Neural cell (in vitro differentiated cells): Measurements from ENCODE around the gene MAP3K20. TPM values are rescaled to one million over a fixed set of nuclear protein-coding genes. Genes with fewer than 3 reads are reported as not detected.
"Not testable (repeated sequence)": the region's sequence is repeated elsewhere in the genome, so short reads cannot be mapped to it uniquely, and the experiment has no call there.

Source experiments
- H2AFZ ChIP-seq: fragments of 200-600, 300-800 bp; sonication (generic), shearing (Covaris generic); 2 replicates; pipeline ENCODE4 v1.6.0; 2014; ENCODE audit warnings: low read depth, mild to moderate bottlenecking, antibody characterized with exemption, low read length, moderate library complexity
- H3F3A ChIP-seq: fragments of 200-600 bp; shearing (Covaris generic); 2 replicates; pipeline ENCODE4 v1.6.1; 2016; ENCODE audit warnings: mild to moderate bottlenecking, moderate library complexity, mixed read lengths, antibody characterized with exemption, low read length; ENCODE audit not compliant: insufficient read depth, poor library complexity, severe bottlenecking
- H3K27ac ChIP-seq: fragments of 200-600, 300-800 bp; sonication (generic), shearing (Covaris generic); 2 replicates; pipeline ENCODE4 v1.5.1; 2014; ENCODE audit warnings: mild to moderate bottlenecking, low read length, moderate library complexity
- H3K27me3 ChIP-seq: fragments of 300-800, 200-600 bp; sonication (generic), shearing (Covaris generic); 2 replicates; pipeline ENCODE4 v1.6.0; 2014; ENCODE audit warnings: mild to moderate bottlenecking, low read depth, low read length, moderate library complexity; ENCODE audit not compliant: insufficient read depth
- H3K36me3 ChIP-seq: fragments of 300-800, 200-600 bp; sonication (generic), shearing (Covaris generic); 2 replicates; pipeline ENCODE4 v1.5.1; 2014; ENCODE audit warnings: mild to moderate bottlenecking, antibody characterized with exemption, low read length, moderate library complexity; ENCODE audit not compliant: insufficient read depth
- H3K4me2 ChIP-seq: fragments of 300-800, 200-600 bp; sonication (generic), shearing (Covaris generic); 2 replicates; pipeline ENCODE4 v1.6.0; 2014; ENCODE audit warnings: mild to moderate bottlenecking, low read length
- H3K4me3 ChIP-seq: fragments of 300-800, 200-600 bp; sonication (generic), shearing (Covaris generic); 2 replicates; pipeline ENCODE4 v1.5.1; 2014; ENCODE audit warnings: mild to moderate bottlenecking, low read length, moderate library complexity
- H3K79me2 ChIP-seq: fragments of 200-600 bp; shearing (Covaris generic); replicated peaks from 2 replicates; pipeline ENCODE4 v1.6.0; 2014; ENCODE audit warnings: mild to moderate bottlenecking, low read length, moderate library complexity; ENCODE audit not compliant: insufficient read depth
- H3K9ac ChIP-seq: fragments of 300-800, 200-600 bp; sonication (generic), shearing (Covaris generic); 2 replicates; pipeline ENCODE4 v1.6.1; 2016; ENCODE audit warnings: mild to moderate bottlenecking, low read length, mixed read lengths
- H3K9me2 ChIP-seq: fragments of 200-600 bp; shearing (Covaris generic); 2 replicates; pipeline ENCODE4 v1.6.1; 2016; ENCODE audit warnings: mild to moderate bottlenecking, low read length, mixed read lengths; ENCODE audit not compliant: insufficient read depth
- H3K9me3 ChIP-seq: fragments of 200-600, 300-800 bp; sonication (generic), shearing (Covaris generic); 2 replicates; pipeline ENCODE4 v1.6.1; 2016; ENCODE audit warnings: mild to moderate bottlenecking, mixed run types, low read length, moderate library complexity, mixed read lengths
- H4K20me1 ChIP-seq: fragments of 200-600 bp; shearing (Covaris generic); 2 replicates; pipeline ENCODE4 v1.6.1; 2016; ENCODE audit warnings: mild to moderate bottlenecking, mixed run types; ENCODE audit not compliant: insufficient read depth
- CTCF ChIP-seq: fragments of 450-650 bp; IDR thresholded peaks from 2 replicates; pipeline ENCODE4 v1.5.1; 2014; ENCODE audit warnings: antibody characterized with exemption, mild to moderate bottlenecking, moderate library complexity; ENCODE audit not compliant: poor library complexity, severe bottlenecking
- EP300 ChIP-seq: fragments of 450-650 bp; conservative IDR thresholded peaks from 2 replicates; pipeline ENCODE4 v1.6.1; 2014; ENCODE audit warnings: antibody characterized with exemption, mild to moderate bottlenecking, moderate library complexity; ENCODE audit not compliant: poor library complexity, severe bottlenecking
- EZH2 ChIP-seq: fragments of 200-600, 300-800 bp; shearing (Covaris generic), sonication (generic); IDR thresholded peaks from 2 replicates; pipeline ENCODE4 v1.6.1; 2014; ENCODE audit warnings: antibody characterized with exemption, low read length, borderline replicate concordance, mild to moderate bottlenecking; ENCODE audit not compliant: insufficient read depth, poor library complexity, severe bottlenecking
- MXI1 ChIP-seq: fragments of 450-650 bp; conservative IDR thresholded peaks from 2 replicates; pipeline ENCODE4 v1.6.1; 2014; ENCODE audit warnings: antibody characterized with exemption, mild to moderate bottlenecking; ENCODE audit not compliant: poor library complexity, severe bottlenecking
- POLR2AphosphoS5 ChIP-seq: IDR thresholded peaks from 2 replicates; pipeline ENCODE4 v1.6.1; 2012
- RAD21 ChIP-seq: fragments of 450-650 bp; conservative IDR thresholded peaks from 2 replicates; pipeline ENCODE4 v1.6.1; 2014; ENCODE audit warnings: antibody characterized with exemption, mild to moderate bottlenecking, moderate library complexity
- REST ChIP-seq: IDR thresholded peaks from 2 replicates; pipeline ENCODE4 v1.6.1; 2012; ENCODE audit warnings: borderline replicate concordance
- SMC3 ChIP-seq: fragments of 450-650 bp; conservative IDR thresholded peaks from 2 replicates; pipeline ENCODE4 v1.6.1; 2014; ENCODE audit warnings: antibody characterized with exemption, mild to moderate bottlenecking, moderate library complexity; ENCODE audit not compliant: poor library complexity
- TAF1 ChIP-seq: IDR thresholded peaks from 2 replicates; pipeline ENCODE4 v1.6.1; 2012; ENCODE audit warnings: low read depth
- polyA plus RNA-seq: library from polyadenylated mRNA; depleted of rRNA; stranded (reverse); fragments of >200 nt; gene quantifications from 2 replicates; pipeline ENCODE4 v1.2.3, GENCODE V29; 2014

MAP3K20 gene
- polyA plus RNA-seq, 1 donor from 2014 or later, result 0.48 TPM

GRCh38 chr2:173204316-173204715 is 128.7 kb downstream of the MAP3K20 start:
- no peaks in the 10 kb centered on the region for H3K36me3 ChIP-seq
- no peaks in the 10 kb centered on the region for H3K79me2 ChIP-seq
- H3K9me2 ChIP-seq, result no peaks in the 10 kb centered on the region
- no peak overlapping the region for H3K9ac ChIP-seq
- H2AFZ ChIP-seq, result no peak overlapping the region
- H3K27ac ChIP-seq, result no peak overlapping the region
- TF ChIP-seq TAF1, result no peak
- TF ChIP-seq EZH2, result no peak
- TF ChIP-seq RAD21, result no peak
- no peak overlapping the region for H3K4me2 ChIP-seq
- H3K4me3 ChIP-seq, result no peak overlapping the region
- no peaks in the 10 kb centered on the region for H3K27me3 ChIP-seq
- H4K20me1 ChIP-seq, result no peaks in the 10 kb centered on the region
- H3K9me3 ChIP-seq, result no peaks in the 10 kb centered on the region
- no peaks in the 10 kb centered on the region for H3F3A ChIP-seq

- no peak overlapping the region for H3K4me2 ChIP-seq
- TF ChIP-seq RAD21 (no peak), EZH2 (no peak), REST (no peak), EP300 (no peak), CTCF (no peak), MXI1 (no peak), POLR2AphosphoS5 (no peak), SMC3 (no peak), TAF1 (no peak)
- H3K9ac ChIP-seq, result no peak overlapping the region
Observed at GRCh38 chr2:173205375-173205774, 129.7 kb downstream of the MAP3K20 start.

GRCh38 chr2:173207124-173207523 is 131.5 kb downstream of the MAP3K20 start:
- H2AFZ ChIP-seq, H4K20me1 ChIP-seq, H3K36me3 ChIP-seq, H3K27ac ChIP-seq, H3K9me3 ChIP-seq, H3K9ac ChIP-seq, H3K4me2 ChIP-seq, H3K79me2 ChIP-seq, H3K27me3 ChIP-seq, H3F3A ChIP-seq, H3K4me3 ChIP-seq, H3K9me2 ChIP-seq: not testable (repeated sequence)

More at GRCh38 chr2:173205375-173205774, 129.7 kb downstream of the MAP3K20 start:
- Histone ChIP-seq H3K79me2 (no peaks in the 10 kb centered on the region), H4K20me1 (no peaks in the 10 kb centered on the region), H3K9me3 (no peaks in the 10 kb centered on the region), H3K9me2 (no peaks in the 10 kb centered on the region), H3K27ac (no peak overlapping the region), H3K4me3 (no peak overlapping the region), H2AFZ (no peak overlapping the region), H3K36me3 (no peaks in the 10 kb centered on the region), H3K27me3 (no peaks in the 10 kb centered on the region), H3F3A (no peaks in the 10 kb centered on the region)
